GM23248 (cell line): ENCODE data around the gene HOXA4. TPM values are rescaled to one million over a fixed set of nuclear protein-coding genes. Genes with fewer than 3 reads are reported as not detected.

ENCODE experiments used
- DNase-seq: peaks from one replicate; pipeline ENCODE4 v3.0.0-alpha.2; 2015
- H2AFZ ChIP-seq: fragments of 200-600 bp; sonication (generic); 2 replicates; pipeline ENCODE4 v1.6.1; 2016; ENCODE audit warnings: antibody characterized with exemption
- H3F3A ChIP-seq: fragments of 200-600 bp; sonication (generic); 2 replicates; pipeline ENCODE4 v1.6.1; 2016; ENCODE audit warnings: mild to moderate bottlenecking, antibody characterized with exemption, mixed run types; ENCODE audit not compliant: insufficient read depth
- H3K27ac ChIP-seq: fragments of 200-600 bp; sonication (generic); 2 replicates; pipeline ENCODE4 v1.5.1; 2016; ENCODE audit warnings: mild to moderate bottlenecking
- H3K27me3 ChIP-seq: fragments of 200-600 bp; sonication (generic); replicated peaks from 2 replicates; pipeline ENCODE4 v1.6.1; 2016; ENCODE audit warnings: mild to moderate bottlenecking; ENCODE audit not compliant: insufficient read depth
- H3K36me3 ChIP-seq: fragments of 200-600 bp; sonication (generic); 2 replicates; pipeline ENCODE4 v1.6.1; 2016; ENCODE audit warnings: low read depth, mild to moderate bottlenecking
- H3K4me1 ChIP-seq: fragments of 200-600 bp; sonication (generic); 2 replicates; pipeline ENCODE4 v1.6.1; 2016; ENCODE audit warnings: mild to moderate bottlenecking; ENCODE audit not compliant: insufficient read depth
- H3K4me2 ChIP-seq: fragments of 200-600 bp; sonication (generic); one replicate; pipeline ENCODE4 v1.6.1; 2016; ENCODE audit warnings: mild to moderate bottlenecking; ENCODE audit not compliant: unreplicated experiment
- H3K4me3 ChIP-seq: fragments of 200-600 bp; sonication (generic); 2 replicates; pipeline ENCODE4 v1.5.1; 2016; ENCODE audit warnings: mild to moderate bottlenecking
- H3K79me2 ChIP-seq: fragments of 200-600 bp; sonication (generic); 2 replicates; pipeline ENCODE4 v1.6.1; 2016; ENCODE audit warnings: mild to moderate bottlenecking; ENCODE audit not compliant: insufficient read depth
- H3K9ac ChIP-seq: fragments of 200-600 bp; sonication (generic); 2 replicates; pipeline ENCODE4 v1.6.1; 2016; ENCODE audit warnings: mild to moderate bottlenecking
- H3K9me2 ChIP-seq: fragments of 200-600 bp; sonication (generic); 2 replicates; pipeline ENCODE4 v1.6.1; 2016; ENCODE audit warnings: mixed run types, mild to moderate bottlenecking, moderate library complexity; ENCODE audit not compliant: insufficient read depth
- H3K9me3 ChIP-seq: fragments of 200-600 bp; sonication (generic); one replicate; pipeline ENCODE4 v1.6.1; 2017; ENCODE audit warnings: low read depth
- H4K20me1 ChIP-seq: fragments of 200-600 bp; sonication (generic); 2 replicates; pipeline ENCODE4 v1.6.0; 2016; ENCODE audit not compliant: insufficient read depth
- EZH2 ChIP-seq: fragments of 200-600 bp; sonication (generic); IDR thresholded peaks from 2 replicates; pipeline ENCODE4 v1.6.1; 2018; ENCODE audit warnings: antibody characterized with exemption, mild to moderate bottlenecking; ENCODE audit not compliant: insufficient read depth, poor library complexity, severe bottlenecking
- EZH2phosphoT487 ChIP-seq: fragments of 200-600 bp; sonication (generic); IDR thresholded peaks from 2 replicates; pipeline ENCODE4 v1.6.1; 2018; ENCODE audit warnings: antibody characterized with exemption, moderate library complexity, mild to moderate bottlenecking, low read depth; ENCODE audit not compliant: insufficient read depth
- WGBS, 2 experiments: methylation state at CpG; one replicate each; pipeline ENCODE4 v1.1.6; 2015 to 2017; ENCODE audit warnings: low lambda C conversion rate in 2 of 2, low coverage in 1 of 2; ENCODE audit errors: missing lambda C conversion rate in 2 of 2; 5-methylcytosine and 5-hydroxymethylcytosine counted together
- in situ Hi-C: fragments of 300-500 bp; cut with MboI; formaldehyde crosslinking; loops from 2 replicates; pipeline ENCODE4 v1.15.0; 2020
- polyA plus RNA-seq: library from polyadenylated mRNA; unstranded; fragments of >200 nt; fragmentation: Nextera tagmentation; extraction: Ambion mirVana; gene quantifications from 2 replicates; pipeline ENCODE4 v1.2.1, GENCODE V29; 2016
- total RNA-seq: library from RNA; depleted of rRNA; stranded (reverse); fragments of >200 nt; shearing (Covaris generic); gene quantifications from 2 replicates; pipeline ENCODE4 v1.2.3, GENCODE V29; 2014

HOXA4 gene
- total and polyA plus RNA-seq, 2 experiments from 2014 or later, result 1.8 to 3.1 TPM

DNA sequence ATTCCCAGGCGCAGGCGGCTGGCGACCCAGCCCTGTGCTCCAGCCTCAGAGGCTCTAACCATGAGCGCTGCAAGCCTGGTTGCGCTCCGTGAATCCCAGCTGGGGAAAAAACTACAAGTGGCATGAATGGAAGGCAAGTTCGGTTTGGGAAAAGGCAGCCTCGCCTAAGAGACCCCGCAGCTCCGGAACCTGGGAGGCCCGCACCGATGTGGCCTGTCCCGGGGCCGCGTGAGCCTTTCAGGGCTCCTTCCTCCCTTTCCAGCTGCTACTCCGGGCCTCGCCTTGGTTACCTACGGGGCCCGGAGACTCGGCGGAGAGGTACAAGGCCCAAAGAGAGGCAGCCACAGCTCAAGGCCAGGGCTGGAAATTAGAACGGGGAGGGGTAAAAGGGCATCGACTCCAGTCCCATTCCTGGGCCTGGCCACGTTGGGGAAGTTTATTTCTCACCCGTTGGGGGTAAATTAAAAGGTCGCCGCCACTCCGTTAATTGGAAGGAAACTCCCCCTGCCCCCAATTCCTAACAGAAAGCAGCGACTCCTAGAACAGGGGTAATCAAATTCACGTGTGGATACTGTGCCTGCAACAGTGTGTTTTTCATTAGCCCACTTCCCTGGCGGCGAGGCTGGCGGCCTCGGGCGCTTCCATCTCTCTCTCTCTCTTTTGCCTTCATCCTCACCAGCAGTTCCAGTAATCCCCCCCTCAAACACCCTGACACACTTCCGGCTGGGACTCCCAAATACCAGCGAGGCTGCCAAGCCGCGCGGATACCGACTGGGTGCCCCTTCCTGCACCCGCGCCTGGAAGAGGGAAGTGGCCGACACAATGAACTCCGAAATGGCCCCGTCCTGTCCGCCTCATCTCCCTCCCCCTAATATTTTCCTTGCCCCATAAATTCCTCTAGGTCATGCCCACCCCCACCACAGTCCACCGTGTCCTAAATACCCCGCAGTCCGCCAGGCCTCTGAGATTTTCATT is 36.3 kb upstream of the HOXA4 start:
- H3K4me2 ChIP-seq, result peak overlapping the region; percentile 100
- peak overlapping the region; percentile 99 for H3K27ac ChIP-seq
- no peaks in the 10 kb centered on the region for H3K9me3 ChIP-seq
- peak overlapping the region; percentile 83 for H3K4me3 ChIP-seq
- H3F3A ChIP-seq, result peaks cover 19% of the 10 kb centered on the region
- peaks cover 100% of the 10 kb centered on the region for H3K79me2 ChIP-seq
- H3K9me2 ChIP-seq, result no peaks in the 10 kb centered on the region
- 1% methylated on average over 49 to 50 of the region's 50 CpGs for WGBS, 2 experiments
- in situ Hi-C loops, result loop anchor here (10.0 kb wide), 1 partner anchor 972 kb away; no protein-coding TSS in a partner anchor
- H3K36me3 ChIP-seq, result peaks cover 14% of the 10 kb centered on the region; the same call in 1 of the 2 replicates
- DNase-seq, result peak; percentile 73
- peaks cover 7% of the 10 kb centered on the region for H3K4me1 ChIP-seq
- peak overlapping the region; percentile 98 for H3K9ac ChIP-seq
- no peaks in the 10 kb centered on the region for H3K27me3 ChIP-seq
- peak overlapping the region; percentile 44 for H2AFZ ChIP-seq
- no peaks in the 10 kb centered on the region for H4K20me1 ChIP-seq
- no peak for TF ChIP-seq EZH2phosphoT487
- TF ChIP-seq EZH2, result no peak

DNA sequence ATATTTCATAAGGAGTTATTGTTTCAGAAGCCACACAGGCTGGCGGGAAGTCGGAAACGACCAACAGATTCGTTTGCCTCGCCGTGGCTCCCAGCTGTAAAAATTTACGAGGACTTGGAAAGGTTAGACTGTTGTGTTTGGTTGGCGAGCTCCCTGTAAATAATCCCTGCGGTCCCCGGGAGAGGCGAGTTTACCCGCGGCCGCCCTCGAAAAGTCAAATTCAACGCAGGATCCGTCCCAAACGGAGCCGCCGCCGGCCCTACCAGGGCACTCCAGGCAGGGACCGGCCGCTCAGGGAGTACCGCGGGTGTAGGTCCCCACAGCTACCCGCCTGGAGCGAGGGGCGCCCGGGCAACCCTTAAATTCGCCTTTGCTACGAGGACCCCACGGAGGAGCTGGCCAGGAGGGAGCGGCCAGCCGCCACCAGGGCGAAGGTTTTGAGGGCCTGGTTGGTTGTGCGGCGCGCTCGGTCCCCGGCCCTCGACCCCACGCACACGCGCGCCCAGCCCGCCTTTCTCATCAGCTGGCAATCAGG is 35.5 kb upstream of the HOXA4 start:
- in situ Hi-C loops, result loop anchor here (10.0 kb wide), 1 partner anchor 971 kb away; no protein-coding TSS in a partner anchor
- peaks cover 14% of the 10 kb centered on the region; the same call in 1 of the 2 replicates for H3K36me3 ChIP-seq
- DNase-seq, result peak; percentile 65
- 0 to 1% methylated on average over 30 to 45 of the region's 46 CpGs for WGBS, 2 experiments
- no peaks in the 10 kb centered on the region for H3K27me3 ChIP-seq
- peak overlapping the region; percentile 83 for H3K4me3 ChIP-seq
- H3F3A ChIP-seq, result peaks cover 19% of the 10 kb centered on the region
- H3K4me1 ChIP-seq, result peaks cover 7% of the 10 kb centered on the region
- no peaks in the 10 kb centered on the region for H3K9me2 ChIP-seq
- H3K27ac ChIP-seq, result peak overlapping the region; percentile 99
- no peaks in the 10 kb centered on the region for H4K20me1 ChIP-seq
- no peaks in the 10 kb centered on the region for H3K9me3 ChIP-seq
- TF ChIP-seq EZH2phosphoT487 (no peak), EZH2 (no peak)
- H3K79me2 ChIP-seq, result peaks cover 99% of the 10 kb centered on the region
- peak overlapping the region; percentile 100 for H3K4me2 ChIP-seq
- peak overlapping the region; percentile 98 for H3K9ac ChIP-seq
- H2AFZ ChIP-seq, result peak overlapping the region; percentile 75

DNA sequence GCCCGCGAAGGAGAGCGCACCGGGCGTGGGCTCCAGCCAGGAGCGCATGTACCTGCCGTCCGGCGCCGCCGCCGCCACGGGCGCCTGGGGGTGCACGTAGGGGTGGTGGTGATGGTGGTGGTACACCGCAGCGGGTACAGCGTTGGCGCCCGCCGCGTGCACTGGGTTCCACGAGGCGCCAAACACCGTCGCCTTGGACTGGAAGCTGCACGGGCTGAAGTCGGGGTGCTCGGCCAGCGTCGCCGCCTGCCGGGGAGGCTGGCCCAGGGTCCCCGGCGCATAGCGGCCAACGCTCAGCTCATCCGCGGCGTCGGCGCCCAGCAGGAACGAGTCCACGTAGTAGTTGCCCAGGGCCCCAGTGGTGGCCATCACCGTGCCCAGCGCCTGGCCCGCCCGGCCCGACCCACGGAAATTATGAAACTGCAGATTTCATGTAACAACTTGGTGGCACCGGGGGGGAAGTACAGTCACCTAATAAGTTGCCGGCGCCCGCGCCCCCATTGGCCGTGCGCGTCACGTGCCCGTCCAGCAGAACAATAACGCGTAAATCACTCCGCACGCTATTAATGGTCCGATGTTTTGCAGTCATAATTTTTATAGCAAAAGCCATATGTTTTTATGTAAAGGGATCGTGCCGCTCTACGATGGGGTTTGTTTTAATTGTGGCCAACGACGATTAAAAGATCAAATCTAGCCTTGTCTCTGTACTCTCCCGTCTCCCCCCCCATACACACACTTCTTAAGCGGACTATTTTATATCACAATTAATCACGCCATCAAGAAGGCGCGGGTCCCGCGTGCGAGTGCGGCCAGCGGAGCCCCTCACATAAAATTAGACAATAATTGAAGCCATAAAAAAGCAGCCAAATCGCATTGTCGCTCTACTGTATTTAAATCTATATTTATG is 34.8 kb upstream of the HOXA4 start, which contains the start of gene HOXA9:
Gene HOXA9, minus strand, starts transcription at position 449 of the 907 bp plus-strand sequence. Its CDS starts 80 bp downstream, at position 369.
- Histone ChIP-seq H3F3A (peaks cover 19% of the 10 kb centered on the region), H3K4me3 (peak within 1 kb of the TSS; percentile 83), H3K4me1 (peaks cover 7% of the 10 kb centered on the region), H2AFZ (peak within 1 kb of the TSS; percentile 75), H3K4me2 (peak within 1 kb of the TSS; percentile 100), H3K9me3 (no peaks in the 10 kb centered on the region), H3K9me2 (no peaks in the 10 kb centered on the region), H4K20me1 (no peaks in the 10 kb centered on the region), H3K36me3 (peaks cover 11% of the 10 kb centered on the region; the same call in 1 of the 2 replicates), H3K27me3 (no peaks in the 10 kb centered on the region), H3K79me2 (peaks cover 92% of the 10 kb centered on the region), H3K9ac (peak within 1 kb of the TSS; percentile 98), H3K27ac (peak within 1 kb of the TSS; percentile 99)
- DNase-seq, result peak; percentile 99
- 0 to 1% methylated on average over 76 to 82 of the region's 82 CpGs for WGBS, 2 experiments
- TF ChIP-seq EZH2 (no peak), EZH2phosphoT487 (no peak)
- in situ Hi-C loops, result loop anchor here (10.0 kb wide), 1 partner anchor 971 kb away; no protein-coding TSS in a partner anchor
